Fibroblast of pulmonary artery (primary cell): Measurements from ENCODE around the gene SLC22A23.

ENCODE experiments used
- DNase-seq: peaks from one replicate; pipeline ENCODE4 v3.0.0-alpha.2; 2010; ENCODE audit warnings: low read depth
- H3K4me3 ChIP-seq: replicated peaks from 2 replicates; pipeline ENCODE4 v1.5.1; 2011; ENCODE audit warnings: low read depth, mild to moderate bottlenecking, control low read depth, low read length, moderate library complexity
- CTCF ChIP-seq: IDR thresholded peaks from 2 replicates; pipeline ENCODE4 v1.5.1; 2011; ENCODE audit warnings: mild to moderate bottlenecking, control low read depth, low read length, inconsistent platforms; ENCODE audit errors: missing control alignments

The SLC22A23 gene

DNA sequence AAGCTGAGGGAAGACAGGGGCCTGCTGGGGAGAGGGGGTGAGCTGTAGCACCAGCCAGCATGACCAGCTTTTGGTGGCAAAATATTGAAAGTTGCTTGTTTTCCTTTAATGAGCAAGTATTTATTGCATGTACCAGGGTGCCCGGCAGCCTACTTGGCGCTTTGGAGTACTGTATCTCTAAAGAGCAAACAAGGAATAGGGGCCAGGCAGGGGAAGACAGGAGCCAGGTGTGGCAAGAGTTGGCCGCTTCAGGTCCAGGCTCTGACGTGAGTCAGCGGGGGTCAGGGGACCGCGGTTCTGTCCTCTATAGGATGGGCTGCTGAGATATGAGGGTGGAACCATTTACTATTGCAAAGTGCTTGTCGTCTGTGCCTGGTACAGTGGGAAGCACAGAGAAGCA lies 135.0 kb downstream of the SLC22A23 start:
- no peak for TF ChIP-seq CTCF
- no peak for DNase-seq

GRCh38 chr6:3321042-3321441 lies 135.8 kb downstream of the SLC22A23 start:
- no peak for TF ChIP-seq CTCF
- no peak for DNase-seq
- no peak overlapping the region for H3K4me3 ChIP-seq

More for the DNA sequence above, 135.0 kb downstream of the SLC22A23 start:
- H3K4me3 ChIP-seq = no peak overlapping the region

GRCh38 chr6:3320238-3320811 lies 136.5 kb downstream of the SLC22A23 start:
- no peak for TF ChIP-seq CTCF
- no peak overlapping the region for H3K4me3 ChIP-seq
- no peak for DNase-seq

DNA sequence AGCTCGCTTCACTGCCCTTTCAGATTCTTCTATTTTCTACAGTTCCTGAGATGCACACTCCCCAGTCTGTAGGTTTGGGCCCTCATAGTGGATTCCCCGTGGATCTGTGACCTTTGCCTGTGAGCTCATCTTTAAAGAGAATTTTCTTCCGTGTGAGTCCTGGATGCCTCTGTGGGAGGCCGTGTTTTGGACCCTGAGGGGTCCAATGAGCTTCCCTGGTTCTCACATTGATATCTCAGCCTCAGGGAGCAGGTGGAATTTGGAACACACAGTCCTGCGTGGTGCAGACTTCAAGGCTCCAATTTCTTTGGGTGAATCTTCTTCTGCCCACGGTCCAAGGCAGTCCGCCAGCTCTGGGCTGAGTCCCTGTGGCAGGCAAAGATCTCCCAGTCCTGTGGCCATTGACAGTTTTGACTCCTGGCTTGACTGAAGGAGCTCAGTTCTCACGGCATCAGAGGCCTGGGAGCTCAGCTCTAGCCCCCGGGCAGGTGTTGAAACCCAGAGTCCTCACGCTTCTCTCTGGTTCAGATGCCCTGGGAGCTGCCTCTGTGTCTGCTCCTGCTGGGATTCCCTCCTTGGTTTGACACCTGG lies 137.1 kb downstream of the SLC22A23 start:
- no peak for TF ChIP-seq CTCF
- no peak for DNase-seq

GRCh38 chr6:3318821-3319540 lies 137.9 kb downstream of the SLC22A23 start:
- no peak overlapping the region for H3K4me3 ChIP-seq
- TF ChIP-seq CTCF = no peak
- no peak for DNase-seq

More for the DNA sequence above, 137.1 kb downstream of the SLC22A23 start:
- H3K4me3 ChIP-seq = no peak overlapping the region

DNA sequence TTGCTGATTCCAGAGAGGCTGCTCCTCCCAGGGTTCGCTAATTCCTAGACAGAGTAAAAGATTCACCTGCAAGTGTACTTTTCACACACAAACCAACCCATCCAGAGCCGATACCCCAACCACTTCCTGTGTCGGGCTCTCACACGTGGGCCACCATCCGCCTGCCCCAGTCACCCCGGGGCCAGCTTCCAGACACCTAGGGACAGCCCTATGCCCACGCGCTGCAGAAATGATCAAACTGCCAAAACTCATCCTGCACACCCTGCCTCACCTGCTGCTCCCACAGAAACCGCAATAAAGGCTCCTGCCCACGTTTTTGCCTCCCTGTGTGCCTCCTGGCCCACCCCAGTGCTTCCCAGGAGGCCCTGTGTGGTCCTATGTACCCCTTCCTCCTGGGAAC lies 138.6 kb downstream of the SLC22A23 start:
- no peak for TF ChIP-seq CTCF
- DNase-seq = no peak
- no peak overlapping the region for H3K4me3 ChIP-seq
